ENCODE measurements around the gene IL1RAP.

The IL1RAP gene

GRCh38 chr3:190701096-190701532 is 187.2 kb downstream of the IL1RAP start:
- H3K4me3 ChIP-seq (ENCODE audit: low read length), result no peak overlapping the region
- no CpG with 5 or more reads among the region's 4 CpGs for WGBS (ENCODE audit: insufficient coverage, insufficient read length)
- no peaks in the 10 kb centered on the region for H3K9me3 ChIP-seq (ENCODE audit: control insufficient read depth, insufficient read depth, low read length)
- no peaks in the 10 kb centered on the region for H3K27me3 ChIP-seq (ENCODE audit: control insufficient read depth, insufficient read depth, low read length)
- no peaks in the 10 kb centered on the region for H3K4me1 ChIP-seq (ENCODE audit: control insufficient read depth, insufficient read depth, low read length)
- no peaks in the 10 kb centered on the region for H3K36me3 ChIP-seq (ENCODE audit: control insufficient read depth, insufficient read depth, low read length)
- H3K27ac ChIP-seq (ENCODE audit: low read length), result no peak overlapping the region
- no peak for DNase-seq (ENCODE audit: low read depth, low spot score)

GRCh38 chr3:190706582-190706981 is 192.7 kb downstream of the IL1RAP start:
- H3K9me3 ChIP-seq (ENCODE audit: control insufficient read depth, insufficient read depth, low read length), result no peaks in the 10 kb centered on the region
- H3K36me3 ChIP-seq (ENCODE audit: control insufficient read depth, insufficient read depth, low read length), result no peaks in the 10 kb centered on the region
- H3K27ac ChIP-seq (ENCODE audit: low read length), result no peak overlapping the region
- peaks cover 1% of the 10 kb centered on the region; the same call in 1 of the 2 replicates for H3K4me1 ChIP-seq (ENCODE audit: control insufficient read depth, insufficient read depth, low read length)
- no CpG with 5 or more reads among the region's 3 CpGs for WGBS (ENCODE audit: insufficient coverage, insufficient read length)
- no peak overlapping the region for H3K4me3 ChIP-seq (ENCODE audit: low read length)
- H3K27me3 ChIP-seq (ENCODE audit: control insufficient read depth, insufficient read depth, low read length), result no peaks in the 10 kb centered on the region
- no peak for DNase-seq (ENCODE audit: low read depth, low spot score)
